Measurements from ENCODE around the gene PDZD2.

- no peak for TF ChIP-seq CTCF (conservative IDR thresholded peaks at IDR 0.05; ENCODE audit: low read depth, low read length)
- no peak for TF ChIP-seq EZH2 (IDR thresholded peaks at IDR 0.05; ENCODE audit: borderline replicate concordance, low read depth, low read length, poor library complexity, severe bottlenecking)
Observed at GRCh38 chr5:32072054-32072453, 433.1 kb downstream of the PDZD2 start.
